HCT116 (cell line): Measurements from ENCODE around the gene TRAK1.

ENCODE experiments used
- CTCF ChIP-seq, 3 experiments: fragments of 200-600 bp in 1 of 3; sonication (generic) in 1 of 3; IDR thresholded peaks in 2 of 3; conservative IDR thresholded peaks in 1 of 3; 2 replicates each; pipeline ENCODE4 v1.5.1; 2012 to 2017; ENCODE audit warnings: low read depth in 2 of 3, low read length in 2 of 3, antibody characterized with exemption in 1 of 3, borderline replicate concordance in 1 of 3, control low read depth in 1 of 3, mild to moderate bottlenecking in 1 of 3, mixed read lengths in 1 of 3, mixed run types in 1 of 3, moderate library complexity in 1 of 3; ENCODE audit not compliant: insufficient read depth in 1 of 3
- ELF1 ChIP-seq: IDR thresholded peaks from 2 replicates; pipeline ENCODE4 v1.6.1; 2012; ENCODE audit warnings: low read depth, borderline replicate concordance
- EZH2 ChIP-seq: fragments of 200-600 bp; sonication (generic); IDR thresholded peaks from 2 replicates; pipeline ENCODE4 v1.6.1; 2017; ENCODE audit warnings: antibody characterized with exemption, mixed run types
- EZH2phosphoT487 ChIP-seq: fragments of 200-600 bp; IDR thresholded peaks from 2 replicates; pipeline ENCODE4 v1.6.1; 2018; ENCODE audit warnings: antibody characterized with exemption, borderline replicate concordance
- JUND ChIP-seq: IDR thresholded peaks from 2 replicates; pipeline ENCODE4 v1.6.1; 2012
- POLR2A ChIP-seq: IDR thresholded peaks from 2 replicates; pipeline ENCODE4 v1.7.0; 2011; ENCODE audit warnings: borderline replicate concordance; ENCODE audit not compliant: insufficient read depth, insufficient read length; ENCODE audit errors: extremely low read depth
- POLR2AphosphoS5 ChIP-seq: IDR thresholded peaks from 2 replicates; pipeline ENCODE4 v1.6.1; 2011; ENCODE audit warnings: mild to moderate bottlenecking, low read depth, low read length, moderate library complexity
- SIN3A ChIP-seq: IDR thresholded peaks from 2 replicates; pipeline ENCODE4 v1.6.1; 2012; ENCODE audit warnings: low read depth
- SP1 ChIP-seq: IDR thresholded peaks from 2 replicates; pipeline ENCODE4 v1.6.1; 2012; ENCODE audit warnings: low read depth
- TCF7L2 ChIP-seq: IDR thresholded peaks from 2 replicates; pipeline ENCODE4 v1.7.0; 2011; ENCODE audit warnings: borderline replicate concordance, inconsistent platforms; ENCODE audit not compliant: insufficient read depth, insufficient read length; ENCODE audit errors: extremely low read depth
- ZBTB33 ChIP-seq: IDR thresholded peaks from 2 replicates; pipeline ENCODE4 v1.6.1; 2011; ENCODE audit warnings: mild to moderate bottlenecking, low read length, moderate library complexity; ENCODE audit not compliant: insufficient replicate concordance; ENCODE audit errors: extremely low read depth
- ZFX ChIP-seq: fragments of 450-650 bp; IDR thresholded peaks from 2 replicates; pipeline ENCODE4 v1.6.1; 2017

- TF ChIP-seq EZH2, result no peak
- TF ChIP-seq POLR2AphosphoS5, result no peak
- TF ChIP-seq ZBTB33, result no peak
- no peak for TF ChIP-seq CTCF (IDR thresholded peaks at IDR 0.05 in 2 of 3, conservative IDR thresholded peaks at IDR 0.05 in 1 of 3; ENCODE audit: borderline replicate concordance in 1 of 3, insufficient read depth in 1 of 3, low read depth in 2 of 3, low read length in 2 of 3)
- no peak for TF ChIP-seq ZFX
- no peak for TF ChIP-seq EZH2phosphoT487
- TF ChIP-seq SIN3A, result no peak
- TF ChIP-seq JUND, result no peak
- TF ChIP-seq POLR2A, result no peak
- no peak for TF ChIP-seq ELF1
- TF ChIP-seq SP1, result no peak
- TF ChIP-seq TCF7L2, result no peak
These were observed 138.2 kb downstream of the TRAK1 start for GRCh38 chr3:42229266-42229941.
